Ovary (tissue), 3 donors: Measurements from ENCODE around the gene CSNK1A1.

Source experiments
- EP300 ChIP-seq: sonication (generic); formaldehyde crosslinking; IDR thresholded peaks from one replicate; pipeline ENCODE4 v1.6.1; 2017; ENCODE audit warnings: antibody characterized with exemption
- POLR2A ChIP-seq: fragments of 450-650 bp; IDR thresholded peaks from one replicate; pipeline ENCODE4 v1.6.1; 2017; ENCODE audit warnings: antibody characterized with exemption, mild to moderate bottlenecking, moderate library complexity
- TF ChIP-seq, protein P1 (sequence below), 3 donors: fragments of 450-650 bp in 2 of 3; fragments of 200-600 bp in 1 of 3; IDR thresholded peaks; one replicate each; pipeline versions ENCODE4 v1.5.1 to v1.8.0; 2016 to 2022; ENCODE audit warnings: antibody characterized with exemption in 3 of 3, mild to moderate bottlenecking in 1 of 3
- donor health status: DM: no; HTN: no; CAD: no.

DNA sequence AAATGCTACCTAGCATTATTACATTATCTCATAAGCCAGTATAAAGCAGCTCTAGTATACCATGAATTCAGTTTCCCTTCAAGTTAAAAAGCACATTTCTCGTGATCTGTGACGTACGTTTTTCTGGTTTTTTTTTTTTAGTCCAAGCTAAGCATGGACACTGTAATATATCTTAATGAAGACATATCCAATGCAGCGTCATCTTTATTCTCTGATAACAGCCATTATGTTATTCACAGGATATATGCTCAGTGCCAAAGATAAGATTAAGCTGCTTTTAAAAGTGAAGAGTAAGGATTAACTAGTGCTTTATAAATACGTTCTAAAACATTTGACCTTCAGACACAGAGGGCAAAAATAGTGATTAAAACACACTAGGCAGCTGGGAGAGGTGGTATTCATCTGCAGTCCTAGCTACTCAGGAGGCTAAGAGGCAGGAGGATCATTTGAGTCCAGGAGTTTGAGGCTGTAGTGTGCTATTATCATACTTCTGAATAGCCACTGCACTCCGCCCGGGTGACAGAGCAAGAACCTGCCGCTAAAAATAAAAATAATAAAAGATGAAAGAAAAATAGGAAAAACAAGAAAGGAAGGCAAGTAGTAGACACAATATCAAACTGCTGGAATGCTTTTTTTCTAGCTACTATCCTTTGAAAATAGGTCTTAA, 7.7 kb downstream of the CSNK1A1 start:
- TF ChIP-seq POLR2A (no peak), EP300 (no peak)
- TF ChIP-seq, protein P1, sequence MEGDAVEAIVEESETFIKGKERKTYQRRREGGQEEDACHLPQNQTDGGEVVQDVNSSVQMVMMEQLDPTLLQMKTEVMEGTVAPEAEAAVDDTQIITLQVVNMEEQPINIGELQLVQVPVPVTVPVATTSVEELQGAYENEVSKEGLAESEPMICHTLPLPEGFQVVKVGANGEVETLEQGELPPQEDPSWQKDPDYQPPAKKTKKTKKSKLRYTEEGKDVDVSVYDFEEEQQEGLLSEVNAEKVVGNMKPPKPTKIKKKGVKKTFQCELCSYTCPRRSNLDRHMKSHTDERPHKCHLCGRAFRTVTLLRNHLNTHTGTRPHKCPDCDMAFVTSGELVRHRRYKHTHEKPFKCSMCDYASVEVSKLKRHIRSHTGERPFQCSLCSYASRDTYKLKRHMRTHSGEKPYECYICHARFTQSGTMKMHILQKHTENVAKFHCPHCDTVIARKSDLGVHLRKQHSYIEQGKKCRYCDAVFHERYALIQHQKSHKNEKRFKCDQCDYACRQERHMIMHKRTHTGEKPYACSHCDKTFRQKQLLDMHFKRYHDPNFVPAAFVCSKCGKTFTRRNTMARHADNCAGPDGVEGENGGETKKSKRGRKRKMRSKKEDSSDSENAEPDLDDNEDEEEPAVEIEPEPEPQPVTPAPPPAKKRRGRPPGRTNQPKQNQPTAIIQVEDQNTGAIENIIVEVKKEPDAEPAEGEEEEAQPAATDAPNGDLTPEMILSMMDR (IDR thresholded peaks at IDR 0.05): no peak
